ENCODE measurements around the gene INHA. TPM values are rescaled to one million over a fixed set of nuclear protein-coding genes. Genes with fewer than 3 reads are reported as not detected.

The INHA gene
- total RNA-seq, 1 experiment from 2014 or later: 0.31 TPM

- no peak overlapping the region for H3K9ac ChIP-seq (ENCODE audit: extremely low read depth, insufficient read length, low read length)
- no peaks in the 10 kb centered on the region for H3K23me2 ChIP-seq (ENCODE audit: insufficient read length, low read depth, low read length, poor library complexity, severe bottlenecking)
- no peak overlapping the region for H2BK120ac ChIP-seq (ENCODE audit: low read depth, low read length, poor library complexity, severe bottlenecking)
- peak; percentile 83 for TF ChIP-seq CTCF (conservative IDR thresholded peaks at IDR 0.05)
- H3K4me2 ChIP-seq (ENCODE audit: insufficient read depth, insufficient read length, low read length): no peak overlapping the region
- no peak overlapping the region for H3T11ph ChIP-seq (ENCODE audit: low read length)
- H2AK5ac ChIP-seq (ENCODE audit: insufficient read length, low read length): no peak overlapping the region
- H4K20me1 ChIP-seq (ENCODE audit: control insufficient read depth, insufficient read depth, insufficient read length): no peaks in the 10 kb centered on the region
- Mint-ChIP-seq H3K27me3 (ENCODE audit: low read depth) (peaks cover 3% of the 10 kb centered on the region; the same call in 1 of the 2 replicates), H3K4me3 (peak overlapping the region in 1 of 2 experiments; percentile 47; a peak in 2 of 5 replicates), H3K36me3 (ENCODE audit: insufficient read depth in 1 of 3, low read depth in 3 of 3) (peaks cover 29 to 66% (median 53%) of the 10 kb centered on the region in 3 experiments), H3K4me1 (peaks cover 48 to 49% of the 10 kb centered on the region in 2 experiments), H3K9me3 (no peaks in the 10 kb centered on the region; a peak in 1 of 5 replicates), H3K27ac (peak overlapping the region; percentile 49 to 89 (median 86); a peak in 5 of 7 replicates)
- H2BK5ac ChIP-seq (ENCODE audit: insufficient read length, low read length): no peak overlapping the region
- H3K79me1 ChIP-seq (ENCODE audit: insufficient read depth, low read depth, low read length, poor library complexity, severe bottlenecking): no peaks in the 10 kb centered on the region
- H3K56ac ChIP-seq (ENCODE audit: insufficient read length, low read depth, low read length): no peak overlapping the region
- DNase-seq: no peak
- H3K18ac ChIP-seq (ENCODE audit: insufficient read length, low read depth, low read length): peak overlapping the region; percentile 42
- peaks cover 24% of the 10 kb centered on the region; the same call in 1 of the 2 replicates for H3K4me1 ChIP-seq (ENCODE audit: insufficient read depth, low read length)
- no peak overlapping the region for H3K23ac ChIP-seq (ENCODE audit: insufficient read length, low read depth, low read length)
- no peaks in the 10 kb centered on the region for H3K79me2 ChIP-seq (ENCODE audit: insufficient read depth, low read length)
- WGBS (ENCODE audit: extremely low coverage, insufficient read length, low lambda C conversion rate): no CpG with 5 or more reads among the region's 8 CpGs
- H4K5ac ChIP-seq (ENCODE audit: insufficient read length, low read depth, low read length): no peak overlapping the region
- H3K14ac ChIP-seq (ENCODE audit: insufficient read depth, low read length): no peak overlapping the region
- H2BK20ac ChIP-seq (ENCODE audit: low read depth, low read length, poor library complexity, severe bottlenecking): no peak overlapping the region
- no peak overlapping the region for H4K91ac ChIP-seq (ENCODE audit: insufficient read length, low read depth, low read length)
- no peak overlapping the region for H2AFZ ChIP-seq (ENCODE audit: low read length)
- no peak overlapping the region for H4K8ac ChIP-seq (replicated peaks; ENCODE audit: insufficient read length, low read depth, low read length)
- H3K9me3 ChIP-seq (ENCODE audit: control insufficient read depth, low read depth, low read length): no peaks in the 10 kb centered on the region
- H2BK12ac ChIP-seq (ENCODE audit: insufficient read length, low read depth, low read length): no peak overlapping the region
- H3K27me3 ChIP-seq (ENCODE audit: insufficient read depth, low read length): no peaks in the 10 kb centered on the region
- no peak overlapping the region for H3K4ac ChIP-seq (ENCODE audit: low read depth, low read length)
- no peak overlapping the region for H2BK15ac ChIP-seq (ENCODE audit: low read depth, low read length)
- no peak overlapping the region for H3K27ac ChIP-seq (ENCODE audit: insufficient read length, low read depth, low read length)
Measured at GRCh38 chr2:219560037-219560892, 11.8 kb upstream of the INHA start.
